Memory B cell (primary cell): ENCODE data around the gene ALKBH5.

Experiments
- ATAC-seq: fragments of 150-1000 bp; cut with Tn5 transposase; 2 replicates; pipeline ENCODE4 v1.10.0; 2021; ENCODE audit warnings: low read depth, mild to moderate bottlenecking, moderate library complexity
- DNase-seq, 2 donors: peaks; one replicate each; pipeline ENCODE4 v3.0.0; 2022; ENCODE audit warnings: low spot score in 2 of 2
- H3K27ac Mint-ChIP-seq: one replicate; pipeline ENCODE4 v1.8.0; 2022; ENCODE audit warnings: mild to moderate bottlenecking, moderate library complexity, mixed read lengths
- H3K27me3 Mint-ChIP-seq: one replicate; pipeline ENCODE4 v1.8.0; 2022; ENCODE audit warnings: mixed read lengths
- H3K36me3 Mint-ChIP-seq: one replicate; pipeline ENCODE4 v1.8.0; 2022; ENCODE audit warnings: mild to moderate bottlenecking, mixed read lengths
- H3K4me1 Mint-ChIP-seq: one replicate; pipeline ENCODE4 v1.8.0; 2022; ENCODE audit warnings: mixed read lengths
- H3K4me3 Mint-ChIP-seq: one replicate; pipeline ENCODE4 v1.8.0; 2022; ENCODE audit warnings: mild to moderate bottlenecking, moderate library complexity, mixed read lengths
- H3K9me3 Mint-ChIP-seq: one replicate; pipeline ENCODE4 v1.8.0; 2022; ENCODE audit warnings: mixed read lengths

ALKBH5 gene

GRCh38 chr17:18183334-18184142 is at the start of gene ALKBH5:
TSS of gene ALKBH5 (plus strand) at chr17:18183828. CDS start at chr17:18184244, 416 bp downstream.
- H3K4me3 Mint-ChIP-seq = peak within 1 kb of the TSS; percentile 95
- ATAC-seq (peak; percentile 85), DNase-seq (peak; percentile 97 to 98)
- peak within 1 kb of the TSS; percentile 97 for H3K27ac Mint-ChIP-seq
- H3K9me3 Mint-ChIP-seq = no peaks in the 10 kb centered on the region
- H3K27me3 Mint-ChIP-seq = no peaks in the 10 kb centered on the region
- peaks cover 40% of the 10 kb centered on the region for H3K4me1 Mint-ChIP-seq
- H3K36me3 Mint-ChIP-seq = peaks cover 9% of the 10 kb centered on the region

GRCh38 chr17:18136357-18136756 is 47.3 kb upstream of the ALKBH5 start:
- Mint-ChIP-seq H3K27ac (no peak overlapping the region), H3K4me1 (peaks cover 3% of the 10 kb centered on the region), H3K4me3 (no peak overlapping the region), H3K36me3 (no peaks in the 10 kb centered on the region), H3K9me3 (no peaks in the 10 kb centered on the region), H3K27me3 (peaks cover 8% of the 10 kb centered on the region)
- ATAC-seq (no peak), DNase-seq (no peak)

GRCh38 chr17:18138065-18138749 is 45.4 kb upstream of the ALKBH5 start:
- H3K36me3 Mint-ChIP-seq = no peaks in the 10 kb centered on the region
- ATAC-seq = no peak
- no peaks in the 10 kb centered on the region for H3K9me3 Mint-ChIP-seq
- H3K4me3 Mint-ChIP-seq = no peak overlapping the region
- peaks cover 3% of the 10 kb centered on the region for H3K4me1 Mint-ChIP-seq
- DNase-seq = no peak
- no peak overlapping the region for H3K27ac Mint-ChIP-seq
- peaks cover 9% of the 10 kb centered on the region for H3K27me3 Mint-ChIP-seq

- no peak overlapping the region for H3K27ac Mint-ChIP-seq
- peaks cover 10% of the 10 kb centered on the region for H3K27me3 Mint-ChIP-seq
- H3K4me3 Mint-ChIP-seq = no peak overlapping the region
- no peaks in the 10 kb centered on the region for H3K9me3 Mint-ChIP-seq
- H3K36me3 Mint-ChIP-seq = no peaks in the 10 kb centered on the region
- H3K4me1 Mint-ChIP-seq = peaks cover 3% of the 10 kb centered on the region
- no peak for ATAC-seq
- no peak for DNase-seq
Measured at GRCh38 chr17:18139092-18139491, 44.5 kb upstream of the ALKBH5 start.

GRCh38 chr17:18139498-18139897 is 44.1 kb upstream of the ALKBH5 start:
- Mint-ChIP-seq H3K4me1 (peaks cover 3% of the 10 kb centered on the region), H3K4me3 (no peak overlapping the region)

GRCh38 chr17:18139949-18140348 is 43.7 kb upstream of the ALKBH5 start:
- DNase-seq = no peak
- Mint-ChIP-seq H3K27me3 (peaks cover 10% of the 10 kb centered on the region), H3K27ac (no peak overlapping the region), H3K4me1 (peaks cover 3% of the 10 kb centered on the region), H3K9me3 (no peaks in the 10 kb centered on the region), H3K4me3 (no peak overlapping the region), H3K36me3 (no peaks in the 10 kb centered on the region)
- ATAC-seq = no peak

More at GRCh38 chr17:18139498-18139897, 44.1 kb upstream of the ALKBH5 start:
- H3K36me3 Mint-ChIP-seq = no peaks in the 10 kb centered on the region
- ATAC-seq = no peak
- peaks cover 10% of the 10 kb centered on the region for H3K27me3 Mint-ChIP-seq
- DNase-seq = no peak
- no peaks in the 10 kb centered on the region for H3K9me3 Mint-ChIP-seq
- no peak overlapping the region for H3K27ac Mint-ChIP-seq

GRCh38 chr17:18140648-18141047 is 43.0 kb upstream of the ALKBH5 start:
- H3K27me3 Mint-ChIP-seq = peaks cover 10% of the 10 kb centered on the region
- ATAC-seq = no peak
- no peak for DNase-seq
- H3K4me1 Mint-ChIP-seq = peaks cover 3% of the 10 kb centered on the region
- H3K27ac Mint-ChIP-seq = no peak overlapping the region
- no peak overlapping the region for H3K4me3 Mint-ChIP-seq
- no peaks in the 10 kb centered on the region for H3K9me3 Mint-ChIP-seq
- no peaks in the 10 kb centered on the region for H3K36me3 Mint-ChIP-seq

- ATAC-seq (peak; percentile 71), DNase-seq (peak; percentile 45 to 62)
- peaks cover 3% of the 10 kb centered on the region for H3K4me1 Mint-ChIP-seq
- H3K36me3 Mint-ChIP-seq = no peaks in the 10 kb centered on the region
- H3K27me3 Mint-ChIP-seq = peaks cover 5% of the 10 kb centered on the region
- no peak overlapping the region for H3K27ac Mint-ChIP-seq
- no peak overlapping the region for H3K4me3 Mint-ChIP-seq
- no peaks in the 10 kb centered on the region for H3K9me3 Mint-ChIP-seq
Measured at GRCh38 chr17:18141210-18141803, 42.3 kb upstream of the ALKBH5 start.

- Mint-ChIP-seq H3K4me1 (peaks cover 3% of the 10 kb centered on the region), H3K36me3 (no peaks in the 10 kb centered on the region), H3K27me3 (peaks cover 4% of the 10 kb centered on the region), H3K27ac (no peak overlapping the region), H3K4me3 (no peak overlapping the region), H3K9me3 (no peaks in the 10 kb centered on the region)
- no peak for DNase-seq
- no peak for ATAC-seq
Measured at GRCh38 chr17:18142417-18142816, 41.2 kb upstream of the ALKBH5 start.

DNA sequence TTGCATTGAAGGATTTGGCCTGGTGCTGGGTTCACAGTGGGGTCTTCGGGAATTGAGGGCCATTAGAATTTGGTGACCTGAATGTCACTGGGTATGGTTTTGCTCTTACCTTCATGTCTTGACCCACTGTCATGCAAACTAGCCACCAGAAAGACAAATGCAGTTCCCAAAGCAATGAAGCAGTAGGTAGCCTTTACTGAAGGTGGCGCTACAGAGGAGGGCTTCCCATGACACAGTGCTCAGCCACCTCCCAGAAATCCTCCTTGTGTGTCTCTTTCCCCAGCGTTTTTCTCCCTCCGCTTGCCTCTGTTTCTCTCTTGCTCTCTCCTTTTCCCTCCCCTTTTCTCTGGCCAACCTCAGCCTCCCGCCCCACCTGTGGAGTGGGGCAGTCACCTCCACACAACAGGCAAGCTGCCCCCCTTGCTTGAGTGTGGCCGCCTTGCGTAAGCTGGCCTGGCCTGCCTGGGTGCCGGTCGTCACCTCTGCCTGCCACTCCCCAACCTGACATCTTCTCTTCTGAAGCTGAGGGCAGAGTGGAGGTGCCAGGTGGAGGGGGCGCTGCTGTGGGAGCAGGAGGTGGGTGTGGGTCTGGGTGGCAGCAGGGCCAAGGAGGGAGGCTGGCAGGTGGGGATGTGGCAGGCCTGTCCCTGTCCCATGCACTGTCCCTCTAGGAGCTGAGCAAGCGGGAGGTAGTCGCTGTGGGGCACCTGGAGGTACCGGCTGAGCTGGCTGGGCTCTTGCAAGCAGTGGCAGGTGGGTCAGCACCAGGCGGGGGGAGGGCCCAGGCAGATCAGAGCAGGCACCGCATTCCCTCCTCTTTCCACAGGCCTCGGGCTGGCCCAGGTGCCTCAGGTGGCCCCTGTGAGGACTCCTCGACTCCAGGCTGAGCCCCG is 40.3 kb upstream of the ALKBH5 start:
- H3K27me3 Mint-ChIP-seq = peaks cover 2% of the 10 kb centered on the region
- no peaks in the 10 kb centered on the region for H3K9me3 Mint-ChIP-seq
- no peak overlapping the region for H3K27ac Mint-ChIP-seq
- no peak for DNase-seq
- H3K36me3 Mint-ChIP-seq = no peaks in the 10 kb centered on the region
- no peak for ATAC-seq
- H3K4me1 Mint-ChIP-seq = peaks cover 3% of the 10 kb centered on the region
- no peak overlapping the region for H3K4me3 Mint-ChIP-seq

DNA sequence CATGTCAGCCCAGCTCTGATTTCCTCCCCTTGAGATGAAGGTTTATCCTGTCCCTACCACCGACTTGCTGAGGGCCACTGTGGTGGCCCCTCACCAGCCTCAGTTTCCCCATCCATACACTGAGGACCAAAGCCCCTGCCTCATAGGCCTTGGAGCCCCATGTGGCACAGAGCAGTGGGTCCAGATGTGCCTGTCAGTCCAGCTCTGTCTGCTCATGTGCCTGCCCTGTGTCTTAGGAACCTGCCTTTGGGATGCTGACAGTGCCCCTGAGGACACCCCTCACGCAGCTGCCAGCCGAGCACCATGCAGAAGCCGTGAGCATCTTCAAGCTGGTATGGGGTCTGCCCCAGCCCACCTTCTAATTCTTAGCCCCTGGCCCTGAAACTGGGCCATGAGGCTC is 39.4 kb upstream of the ALKBH5 start:
- Mint-ChIP-seq H3K27me3 (peaks cover 2% of the 10 kb centered on the region), H3K27ac (no peak overlapping the region), H3K4me3 (no peak overlapping the region), H3K36me3 (no peaks in the 10 kb centered on the region), H3K9me3 (no peaks in the 10 kb centered on the region), H3K4me1 (peaks cover 3% of the 10 kb centered on the region)
- DNase-seq (no peak), ATAC-seq (no peak)

- Mint-ChIP-seq H3K27ac (no peak overlapping the region), H3K9me3 (no peaks in the 10 kb centered on the region), H3K4me3 (no peak overlapping the region), H3K4me1 (peaks cover 3% of the 10 kb centered on the region), H3K36me3 (no peaks in the 10 kb centered on the region), H3K27me3 (peaks cover 2% of the 10 kb centered on the region)
- DNase-seq (no peak), ATAC-seq (no peak)
Measured at GRCh38 chr17:18144855-18145254, 38.8 kb upstream of the ALKBH5 start.

GRCh38 chr17:18145811-18146210 is 37.8 kb upstream of the ALKBH5 start:
- H3K4me1 Mint-ChIP-seq = peaks cover 3% of the 10 kb centered on the region
- no peak overlapping the region for H3K27ac Mint-ChIP-seq
- peaks cover 2% of the 10 kb centered on the region for H3K27me3 Mint-ChIP-seq
- H3K4me3 Mint-ChIP-seq = no peak overlapping the region
- H3K36me3 Mint-ChIP-seq = no peaks in the 10 kb centered on the region
- ATAC-seq (no peak), DNase-seq (no peak)
- H3K9me3 Mint-ChIP-seq = no peaks in the 10 kb centered on the region
